Neural crest cell (in vitro differentiated cells): Measurements from ENCODE around the gene ENOX2. TPM values are rescaled to one million over a fixed set of nuclear protein-coding genes. Genes with fewer than 3 reads are reported as not detected.

ENCODE experiments used
- DNase-seq: peaks from one replicate; pipeline ENCODE4 v3.0.0; 2021; ENCODE audit warnings: low read depth, mixed read lengths, low spot score
- H3K27ac Mint-ChIP-seq: one replicate; pipeline ENCODE4 v1.8.0; 2021; ENCODE audit warnings: mild to moderate bottlenecking, mixed read lengths; ENCODE audit not compliant: unreplicated experiment
- H3K27me3 Mint-ChIP-seq: 2 replicates; pipeline ENCODE4 v1.8.0; 2021; ENCODE audit warnings: low read depth, mild to moderate bottlenecking, mixed read lengths
- H3K36me3 Mint-ChIP-seq: 2 replicates; pipeline ENCODE4 v1.8.0; 2021; ENCODE audit warnings: low read depth, mild to moderate bottlenecking, mixed read lengths
- H3K4me1 Mint-ChIP-seq: 2 replicates; pipeline ENCODE4 v1.8.0; 2021; ENCODE audit warnings: mixed read lengths
- H3K4me3 Mint-ChIP-seq: one replicate; pipeline ENCODE4 v1.8.0; 2021; ENCODE audit warnings: mild to moderate bottlenecking, mixed read lengths
- H3K9me3 Mint-ChIP-seq: 2 replicates; pipeline ENCODE4 v1.8.0; 2021; ENCODE audit warnings: mixed read lengths
- total RNA-seq: library from RNA; stranded (reverse); gene quantifications from 2 replicates; pipeline ENCODE4 v1.2.1, GENCODE V29; 2021
- TF ChIP-seq, protein P1 (sequence below): fragments of 200-600 bp; sonication (generic); conservative IDR thresholded peaks from 2 replicates; pipeline ENCODE4 v1.5.0; 2021; ENCODE audit warnings: antibody characterized with exemption, mild to moderate bottlenecking

The ENOX2 gene
- total RNA-seq, 1 donor from 2014 or later: 40.3 TPM

- no peak for DNase-seq
- Mint-ChIP-seq H3K36me3 (peaks cover 10% of the 10 kb centered on the region), H3K4me3 (no peak overlapping the region), H3K9me3 (no peaks in the 10 kb centered on the region), H3K4me1 (peaks cover 24% of the 10 kb centered on the region), H3K27ac (no peak overlapping the region), H3K27me3 (no peaks in the 10 kb centered on the region)
- TF ChIP-seq, protein P1, sequence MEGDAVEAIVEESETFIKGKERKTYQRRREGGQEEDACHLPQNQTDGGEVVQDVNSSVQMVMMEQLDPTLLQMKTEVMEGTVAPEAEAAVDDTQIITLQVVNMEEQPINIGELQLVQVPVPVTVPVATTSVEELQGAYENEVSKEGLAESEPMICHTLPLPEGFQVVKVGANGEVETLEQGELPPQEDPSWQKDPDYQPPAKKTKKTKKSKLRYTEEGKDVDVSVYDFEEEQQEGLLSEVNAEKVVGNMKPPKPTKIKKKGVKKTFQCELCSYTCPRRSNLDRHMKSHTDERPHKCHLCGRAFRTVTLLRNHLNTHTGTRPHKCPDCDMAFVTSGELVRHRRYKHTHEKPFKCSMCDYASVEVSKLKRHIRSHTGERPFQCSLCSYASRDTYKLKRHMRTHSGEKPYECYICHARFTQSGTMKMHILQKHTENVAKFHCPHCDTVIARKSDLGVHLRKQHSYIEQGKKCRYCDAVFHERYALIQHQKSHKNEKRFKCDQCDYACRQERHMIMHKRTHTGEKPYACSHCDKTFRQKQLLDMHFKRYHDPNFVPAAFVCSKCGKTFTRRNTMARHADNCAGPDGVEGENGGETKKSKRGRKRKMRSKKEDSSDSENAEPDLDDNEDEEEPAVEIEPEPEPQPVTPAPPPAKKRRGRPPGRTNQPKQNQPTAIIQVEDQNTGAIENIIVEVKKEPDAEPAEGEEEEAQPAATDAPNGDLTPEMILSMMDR: no peak
Measured at GRCh38 chrX:130626521-130626920, 276.5 kb downstream of the ENOX2 start.

- Mint-ChIP-seq H3K4me1 (peaks cover 24% of the 10 kb centered on the region), H3K27ac (peak overlapping the region; percentile 83), H3K36me3 (peaks cover 7% of the 10 kb centered on the region), H3K4me3 (no peak overlapping the region), H3K9me3 (no peaks in the 10 kb centered on the region), H3K27me3 (no peaks in the 10 kb centered on the region)
- no peak for DNase-seq
- TF ChIP-seq, protein P1: no peak
Measured at GRCh38 chrX:130625386-130625785, 277.6 kb downstream of the ENOX2 start.

DNA sequence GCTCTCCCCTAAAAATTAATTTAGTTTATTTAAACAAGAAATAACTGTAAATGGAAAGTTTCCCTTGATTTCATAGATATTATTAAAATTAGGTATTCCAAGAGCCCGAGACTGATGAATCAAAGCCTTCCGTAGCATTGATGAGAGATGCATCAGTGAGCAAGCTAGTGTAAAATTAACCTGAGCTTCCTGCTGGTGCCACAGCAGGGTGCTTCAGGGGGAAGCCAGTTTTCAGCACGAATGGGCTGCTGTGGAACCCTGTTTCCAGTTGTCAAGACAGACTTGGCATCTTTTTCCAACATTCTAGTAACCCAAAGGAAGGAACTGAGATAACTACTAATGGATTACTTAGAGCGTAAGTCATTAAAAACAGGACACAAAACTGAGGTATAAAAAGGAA is 279.5 kb downstream of the ENOX2 start:
- Mint-ChIP-seq H3K36me3 (peaks cover 2% of the 10 kb centered on the region), H3K4me3 (no peak overlapping the region), H3K4me1 (peaks cover 14% of the 10 kb centered on the region), H3K27me3 (no peaks in the 10 kb centered on the region), H3K27ac (no peak overlapping the region), H3K9me3 (no peaks in the 10 kb centered on the region)
- TF ChIP-seq, protein P1: no peak
- DNase-seq: no peak

DNA sequence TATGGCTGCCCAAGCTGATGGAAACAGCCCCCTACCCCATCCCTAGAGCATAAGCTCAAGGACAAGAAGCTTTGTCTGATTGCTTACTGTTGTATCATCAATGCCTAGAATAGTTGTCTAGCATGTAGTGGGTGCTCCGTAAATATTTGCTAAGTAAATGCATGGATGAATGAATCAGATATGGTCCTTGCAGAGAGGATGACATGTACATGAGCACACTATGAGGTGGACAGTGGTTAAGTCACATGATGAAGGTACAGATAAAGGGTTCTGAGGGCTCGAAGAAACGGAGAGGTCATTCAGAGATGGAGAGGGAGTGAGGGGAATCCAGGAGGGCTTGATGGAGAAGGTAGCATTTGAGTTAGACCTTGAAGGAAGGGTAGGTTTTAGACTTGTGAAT is 287.1 kb downstream of the ENOX2 start:
- H3K27me3 Mint-ChIP-seq: no peaks in the 10 kb centered on the region
- no peak for DNase-seq
- H3K4me3 Mint-ChIP-seq: no peak overlapping the region
- H3K9me3 Mint-ChIP-seq: no peaks in the 10 kb centered on the region
- no peaks in the 10 kb centered on the region for H3K36me3 Mint-ChIP-seq
- TF ChIP-seq, protein P1: no peak
- H3K4me1 Mint-ChIP-seq: no peaks in the 10 kb centered on the region
- no peak overlapping the region for H3K27ac Mint-ChIP-seq

DNA sequence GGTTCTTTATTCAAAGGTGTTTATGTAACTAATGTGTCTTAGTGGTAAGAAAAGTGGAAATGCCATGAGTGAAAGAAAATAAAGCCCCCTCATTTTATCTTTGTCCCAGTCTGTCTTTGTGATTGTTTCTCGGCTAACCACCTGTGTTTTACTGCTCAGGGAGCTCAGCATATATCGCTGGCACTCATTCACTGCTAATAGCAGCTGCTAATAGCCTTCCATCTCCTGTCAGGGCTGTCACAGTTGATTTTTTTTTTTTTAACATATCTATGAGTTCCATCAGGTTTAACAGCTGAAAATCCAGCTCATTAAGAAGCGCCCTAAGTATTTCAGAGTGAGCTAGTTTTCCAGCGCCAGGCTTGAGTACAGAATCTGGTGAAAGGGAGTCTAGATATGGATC is 295.6 kb downstream of the ENOX2 start:
- DNase-seq: no peak
- TF ChIP-seq, protein P1: no peak
- Mint-ChIP-seq H3K4me1 (peaks cover 11% of the 10 kb centered on the region), H3K36me3 (no peaks in the 10 kb centered on the region), H3K27me3 (no peaks in the 10 kb centered on the region), H3K9me3 (no peaks in the 10 kb centered on the region), H3K27ac (no peak overlapping the region), H3K4me3 (no peak overlapping the region)

GRCh38 chrX:130606425-130606824 is 296.6 kb downstream of the ENOX2 start:
- no peak for DNase-seq
- Mint-ChIP-seq H3K9me3 (no peaks in the 10 kb centered on the region), H3K27ac (no peak overlapping the region), H3K4me3 (no peak overlapping the region), H3K27me3 (no peaks in the 10 kb centered on the region), H3K36me3 (no peaks in the 10 kb centered on the region), H3K4me1 (peaks cover 11% of the 10 kb centered on the region)
- TF ChIP-seq, protein P1: no peak
